H9 (cell line): Measurements from ENCODE around the gene ACSBG1. TPM values are rescaled to one million over a fixed set of nuclear protein-coding genes. Genes with fewer than 3 reads are reported as not detected.
A peak's percentile ranks its signal among the peaks of the same experiment; 100 is the strongest.

ENCODE experiments used
- DNase-seq: peaks from one replicate; pipeline ENCODE4 v3.0.0-alpha.2; 2017
- H2AFZ ChIP-seq: one replicate; pipeline ENCODE4 v1.6.1; 2013; ENCODE audit warnings: mild to moderate bottlenecking, low read length, control low read depth, moderate library complexity
- H2AK5ac ChIP-seq: 2 replicates; pipeline ENCODE4 v1.6.1; 2013; ENCODE audit warnings: low read length, control low read depth, mixed read lengths; ENCODE audit not compliant: insufficient read length
- H2BK120ac ChIP-seq: one replicate; pipeline ENCODE4 v1.6.1; 2013; ENCODE audit warnings: low read depth, mild to moderate bottlenecking, low read length, control low read depth, inconsistent platforms; ENCODE audit not compliant: poor library complexity, severe bottlenecking
- H2BK12ac ChIP-seq: 2 replicates; pipeline ENCODE4 v1.6.1; 2013; ENCODE audit warnings: low read length, control low read depth, mixed read lengths, low read depth; ENCODE audit not compliant: insufficient read length
- H2BK15ac ChIP-seq: 2 replicates; pipeline ENCODE4 v1.6.1; 2013; ENCODE audit warnings: low read depth, low read length, control low read depth
- H2BK20ac ChIP-seq: one replicate; pipeline ENCODE4 v1.6.1; 2013; ENCODE audit warnings: low read depth, mild to moderate bottlenecking, low read length, control low read depth, inconsistent platforms; ENCODE audit not compliant: poor library complexity, severe bottlenecking
- H2BK5ac ChIP-seq: 2 replicates; pipeline ENCODE4 v1.6.1; 2013; ENCODE audit warnings: low read length, control low read depth, mixed read lengths; ENCODE audit not compliant: insufficient read length
- H3K14ac ChIP-seq: 2 replicates; pipeline ENCODE4 v1.6.1; 2013; ENCODE audit warnings: low read length, control low read depth; ENCODE audit not compliant: insufficient read depth
- H3K18ac ChIP-seq: 2 replicates; pipeline ENCODE4 v1.6.1; 2013; ENCODE audit warnings: low read depth, mild to moderate bottlenecking, mixed read lengths, low read length, control low read depth; ENCODE audit not compliant: insufficient read length
- H3K23ac ChIP-seq: 2 replicates; pipeline ENCODE4 v1.6.1; 2013; ENCODE audit warnings: low read length, control low read depth, mixed read lengths, low read depth; ENCODE audit not compliant: insufficient read length
- H3K23me2 ChIP-seq: 2 replicates; pipeline ENCODE4 v1.6.1; 2013; ENCODE audit warnings: low read depth, mild to moderate bottlenecking, mixed read lengths, low read length, control low read depth; ENCODE audit not compliant: insufficient read length, poor library complexity, severe bottlenecking
- H3K27ac ChIP-seq: 2 replicates; pipeline ENCODE4 v1.5.1; 2013; ENCODE audit warnings: low read length, control low read depth, mixed read lengths, low read depth; ENCODE audit not compliant: insufficient read length
- H3K27me3 ChIP-seq: 2 replicates; pipeline ENCODE4 v1.6.1; 2013; ENCODE audit warnings: low read length, control low read depth, inconsistent platforms; ENCODE audit not compliant: insufficient read depth
- H3K4ac ChIP-seq: 2 replicates; pipeline ENCODE4 v1.6.1; 2013; ENCODE audit warnings: low read depth, mild to moderate bottlenecking, control low read depth, inconsistent platforms, low read length, moderate library complexity
- H3K4me1 ChIP-seq: 2 replicates; pipeline ENCODE4 v1.6.1; 2013; ENCODE audit warnings: low read length, control low read depth, inconsistent platforms; ENCODE audit not compliant: insufficient read depth
- H3K4me2 ChIP-seq: 2 replicates; pipeline ENCODE4 v1.6.1; 2013; ENCODE audit warnings: low read length, control low read depth, mixed read lengths; ENCODE audit not compliant: insufficient read length, insufficient read depth
- H3K56ac ChIP-seq: 2 replicates; pipeline ENCODE4 v1.6.1; 2013; ENCODE audit warnings: low read depth, mild to moderate bottlenecking, mixed read lengths, low read length, control low read depth; ENCODE audit not compliant: insufficient read length
- H3K79me1 ChIP-seq: 2 replicates; pipeline ENCODE4 v1.6.1; 2013; ENCODE audit warnings: low read depth, mild to moderate bottlenecking, moderate library complexity, low read length, control low read depth, inconsistent platforms; ENCODE audit not compliant: insufficient read depth, poor library complexity, severe bottlenecking
- H3K79me2 ChIP-seq: 2 replicates; pipeline ENCODE4 v1.6.1; 2013; ENCODE audit warnings: low read length, control low read depth, inconsistent platforms; ENCODE audit not compliant: insufficient read depth
- H3K9ac ChIP-seq: 2 replicates; pipeline ENCODE4 v1.6.1; 2013; ENCODE audit warnings: low read length, control low read depth, mixed read lengths; ENCODE audit not compliant: insufficient read length; ENCODE audit errors: extremely low read depth
- H3K9me3 ChIP-seq: one replicate; pipeline ENCODE4 v1.6.1; 2013; ENCODE audit warnings: low read depth, low read length, inconsistent platforms; ENCODE audit not compliant: control insufficient read depth
- H3T11ph ChIP-seq: one replicate; pipeline ENCODE4 v1.6.1; 2013; ENCODE audit warnings: mild to moderate bottlenecking, low read length, control low read depth, inconsistent platforms
- H4K20me1 ChIP-seq: one replicate; pipeline ENCODE4 v1.6.1; 2013; ENCODE audit not compliant: control insufficient read depth, insufficient read length, insufficient read depth
- H4K5ac ChIP-seq: 2 replicates; pipeline ENCODE4 v1.6.1; 2013; ENCODE audit warnings: low read depth, mild to moderate bottlenecking, mixed read lengths, low read length, control low read depth; ENCODE audit not compliant: insufficient read length
- H4K8ac ChIP-seq: replicated peaks from 2 replicates; pipeline ENCODE4 v1.6.1; 2013; ENCODE audit warnings: low read length, control low read depth, mixed read lengths, low read depth; ENCODE audit not compliant: insufficient read length
- H4K91ac ChIP-seq: 2 replicates; pipeline ENCODE4 v1.6.1; 2013; ENCODE audit warnings: low read depth, mild to moderate bottlenecking, moderate library complexity, mixed read lengths, low read length, control low read depth; ENCODE audit not compliant: insufficient read length
- H3K27ac Mint-ChIP-seq, 3 experiments: 2 replicates in 2 of 3; 3 replicates in 1 of 3; pipeline ENCODE4 v1.8.0; 2020 to 2021; ENCODE audit warnings: mixed read lengths in 3 of 3, mild to moderate bottlenecking in 1 of 3, moderate library complexity in 1 of 3
- H3K27me3 Mint-ChIP-seq: 2 replicates; pipeline ENCODE4 v1.8.0; 2021; ENCODE audit warnings: low read depth, mild to moderate bottlenecking, moderate library complexity, mixed read lengths
- H3K36me3 Mint-ChIP-seq, 3 experiments: 2 replicates in 2 of 3; 3 replicates in 1 of 3; pipeline ENCODE4 v1.8.0; 2020 to 2021; ENCODE audit warnings: low read depth in 3 of 3, mixed read lengths in 3 of 3; ENCODE audit not compliant: insufficient read depth in 1 of 3
- H3K4me1 Mint-ChIP-seq, 2 experiments: 2 replicates each; pipeline ENCODE4 v1.8.0; 2020; ENCODE audit warnings: mixed read lengths in 2 of 2
- H3K4me3 Mint-ChIP-seq, 2 experiments: 2 replicates in 1 of 2; 3 replicates in 1 of 2; pipeline ENCODE4 v1.8.0; 2020 to 2021; ENCODE audit warnings: mild to moderate bottlenecking in 2 of 2, mixed read lengths in 2 of 2, moderate library complexity in 1 of 2
- H3K9me3 Mint-ChIP-seq, 2 experiments: 2 replicates in 1 of 2; 3 replicates in 1 of 2; pipeline ENCODE4 v1.8.0; 2020; ENCODE audit warnings: mild to moderate bottlenecking in 2 of 2, mixed read lengths in 2 of 2, moderate library complexity in 1 of 2
- CTCF ChIP-seq: fragments of 200-600 bp; sonication (generic); conservative IDR thresholded peaks from 3 replicates; pipeline ENCODE4 v1.8.0; 2021; ENCODE audit warnings: antibody characterized with exemption, mild to moderate bottlenecking
- WGBS: extraction: QIAGEN DNeasy Blood & Tissue Kit; methylation state at CpG from one replicate; pipeline ENCODE4 v1.1.7; 2013; ENCODE audit warnings: missing lambda C conversion rate, low lambda C conversion rate, mixed read lengths; ENCODE audit not compliant: insufficient read length; ENCODE audit errors: extremely low coverage; 5-methylcytosine and 5-hydroxymethylcytosine counted together
- total RNA-seq: library from RNA; stranded (reverse); gene quantifications from 2 replicates; pipeline ENCODE4 v1.2.1, GENCODE V29; 2021

ACSBG1 gene
- total RNA-seq, 1 experiment from 2014 or later: 2.2 TPM

- Histone ChIP-seq H3K27ac (no peak overlapping the region), H3K23ac (no peak overlapping the region), H4K20me1 (no peaks in the 10 kb centered on the region), H4K91ac (no peak overlapping the region), H2BK12ac (no peak overlapping the region), H3K9ac (no peak overlapping the region), H3K23me2 (no peaks in the 10 kb centered on the region), H3K79me2 (no peaks in the 10 kb centered on the region), H2AFZ (no peak overlapping the region), H2BK15ac (no peak overlapping the region), H2AK5ac (no peak overlapping the region), H4K8ac (no peak overlapping the region), H3K4me1 (no peaks in the 10 kb centered on the region), H3K18ac (no peak overlapping the region), H2BK20ac (no peak overlapping the region), H4K5ac (no peak overlapping the region), H2BK120ac (no peak overlapping the region), H3K4ac (no peak overlapping the region), H3K27me3 (no peaks in the 10 kb centered on the region), H3K4me2 (no peak overlapping the region), H3K79me1 (no peaks in the 10 kb centered on the region), H3K56ac (no peak overlapping the region), H3T11ph (no peak overlapping the region), H3K14ac (peak overlapping the region; percentile 63), H3K9me3 (no peaks in the 10 kb centered on the region), H2BK5ac (no peak overlapping the region)
- no peak for DNase-seq
- Mint-ChIP-seq H3K27me3 (peaks cover 2% of the 10 kb centered on the region), H3K36me3 (no peaks in the 10 kb centered on the region), H3K9me3 (no peaks in the 10 kb centered on the region), H3K27ac (no peak overlapping the region; a peak in 1 of 7 replicates), H3K4me3 (no peak overlapping the region), H3K4me1 (peaks cover 3 to 4% of the 10 kb centered on the region in 2 experiments; a peak in 3 of 4 replicates)
- no peak for TF ChIP-seq CTCF
- no CpG with 5 or more reads among the region's 10 CpGs for WGBS
Observed at GRCh38 chr15:78201281-78202190, 32.8 kb downstream of the ACSBG1 start.
